Amniotic epithelial cell (primary cell): Measurements from ENCODE around the gene DAB2IP.

Experiments
- DNase-seq: peaks from one replicate; pipeline ENCODE4 v3.0.0-alpha.2; 2010; ENCODE audit warnings: low read depth

DAB2IP gene

DNA sequence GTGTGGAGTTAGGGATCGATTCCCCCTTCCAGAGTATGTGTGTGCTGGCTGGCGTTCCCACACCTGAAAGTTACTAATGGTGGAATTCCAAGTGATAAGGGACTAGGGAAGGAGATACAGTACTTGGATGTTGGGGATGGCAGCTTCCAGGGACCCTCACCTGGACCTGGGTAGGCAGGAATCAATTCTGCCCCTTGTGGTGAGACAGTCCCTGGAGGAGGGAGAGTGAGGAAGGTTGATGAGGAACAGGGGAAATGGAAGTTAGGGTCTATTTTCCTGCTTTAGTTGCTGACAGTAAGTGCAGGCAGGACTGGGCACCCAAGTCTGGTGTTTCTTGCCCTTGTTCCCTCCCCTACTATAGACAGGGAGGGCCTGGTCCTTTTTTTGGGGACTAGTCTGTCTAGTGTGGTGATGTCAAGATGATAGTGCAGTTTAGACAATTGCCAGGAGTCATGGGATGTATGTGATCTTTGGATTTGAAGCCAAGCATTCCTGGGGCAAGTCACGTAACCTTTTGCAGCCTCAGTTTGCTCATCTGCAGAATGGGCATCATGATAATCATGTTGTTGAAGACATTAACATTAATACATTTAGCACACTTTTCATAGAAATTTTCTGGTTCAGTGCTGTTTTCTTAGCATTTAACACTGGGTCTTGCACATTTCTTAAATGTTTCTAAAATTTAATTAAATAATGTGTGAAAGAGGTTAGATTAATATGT is 51.7 kb downstream of the DAB2IP start:
- DNase-seq: no peak

DNA sequence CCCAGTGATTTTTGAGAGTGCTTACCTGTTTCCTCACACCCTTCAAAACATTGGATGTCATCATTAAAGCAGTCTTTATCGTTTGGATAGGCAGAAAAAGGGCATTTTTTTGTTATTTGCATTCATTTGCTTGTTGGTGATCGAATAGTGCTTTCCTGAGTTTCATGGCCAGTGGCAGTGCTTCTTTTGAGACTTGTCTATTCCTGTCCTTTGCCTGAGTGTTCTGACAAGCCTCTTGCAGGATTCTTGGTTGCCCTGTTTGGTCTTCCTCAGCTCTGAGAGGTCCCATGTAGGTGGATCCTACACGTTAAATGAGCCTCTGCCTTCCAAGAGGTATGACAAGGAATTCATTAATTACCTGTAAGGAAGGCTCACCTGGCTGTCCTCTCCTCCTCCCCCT is 52.8 kb downstream of the DAB2IP start:
- no peak for DNase-seq

DNA sequence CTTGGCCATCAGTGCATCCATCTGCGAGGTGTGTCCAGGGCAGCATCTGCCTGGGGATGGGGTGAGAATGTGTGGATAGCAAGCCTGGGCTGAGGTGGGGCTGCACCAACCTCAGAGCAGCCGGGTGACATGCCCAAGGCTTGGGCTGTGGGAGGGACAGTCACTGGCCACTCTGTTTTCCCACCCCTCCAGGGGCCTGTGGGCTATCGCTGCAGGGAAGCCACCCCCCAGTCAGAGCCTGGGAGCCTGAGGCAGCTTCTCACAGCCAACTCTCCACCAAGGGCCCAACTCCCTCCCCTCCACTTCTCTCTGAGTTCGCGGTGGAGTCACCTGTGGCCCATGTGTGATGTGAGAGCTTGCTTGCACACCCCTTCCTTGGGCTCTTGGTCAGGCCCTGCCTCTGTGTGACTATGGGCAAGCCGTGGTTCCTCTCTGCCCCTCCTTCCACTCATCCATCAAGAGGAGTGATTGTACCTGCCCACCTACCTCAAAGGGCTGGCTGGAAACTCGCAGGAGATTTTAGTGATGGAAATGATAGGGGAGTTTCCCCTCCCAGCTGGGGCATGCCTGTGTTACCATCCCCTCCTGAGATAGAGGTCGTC is 54.8 kb downstream of the DAB2IP start:
- no peak for DNase-seq

DNA sequence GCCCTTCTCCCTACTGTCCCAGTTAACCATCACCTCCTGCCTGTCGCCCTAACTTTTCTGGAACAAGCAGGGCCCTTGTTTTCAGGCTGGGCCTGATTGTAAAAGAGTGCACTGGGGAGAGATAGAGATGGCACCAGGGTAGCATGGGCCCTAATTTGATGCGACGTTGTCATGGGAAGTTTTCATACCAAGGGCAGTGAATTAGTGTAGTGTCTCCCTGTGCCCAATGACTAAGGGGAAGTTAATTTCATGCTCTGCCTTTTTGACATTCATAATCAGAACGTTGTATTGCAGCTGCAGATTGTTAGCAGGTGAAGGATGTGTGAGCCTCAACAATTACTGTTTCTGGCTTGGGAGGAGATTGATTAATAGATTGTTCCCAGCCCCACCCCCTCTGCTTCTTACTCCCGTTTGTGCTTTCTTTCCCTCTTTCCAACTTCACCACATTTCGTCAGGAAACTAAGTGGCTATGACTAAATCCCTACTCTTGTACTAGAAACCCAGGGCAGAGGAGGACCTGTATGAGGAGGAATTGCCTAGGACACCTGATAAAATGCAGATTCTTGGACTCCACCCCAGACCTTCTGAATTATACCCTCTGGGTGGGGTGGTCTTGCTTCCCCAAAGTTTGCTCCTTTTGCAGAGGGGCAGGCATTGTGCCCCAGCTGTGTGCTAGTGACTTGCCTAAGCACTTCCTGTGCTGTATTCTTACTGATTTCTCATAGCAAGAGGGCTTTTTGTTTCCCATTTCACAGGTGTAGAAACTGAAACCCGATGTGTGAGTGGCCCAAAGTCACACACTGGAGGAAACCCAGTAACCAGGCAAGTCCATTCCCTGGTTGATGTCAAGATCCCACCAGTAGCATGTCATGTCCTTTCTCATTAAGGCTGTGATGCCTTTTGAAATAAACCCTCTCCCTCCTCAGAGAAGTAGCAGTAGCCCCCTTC is 56.3 kb downstream of the DAB2IP start:
- DNase-seq: no peak

DNA sequence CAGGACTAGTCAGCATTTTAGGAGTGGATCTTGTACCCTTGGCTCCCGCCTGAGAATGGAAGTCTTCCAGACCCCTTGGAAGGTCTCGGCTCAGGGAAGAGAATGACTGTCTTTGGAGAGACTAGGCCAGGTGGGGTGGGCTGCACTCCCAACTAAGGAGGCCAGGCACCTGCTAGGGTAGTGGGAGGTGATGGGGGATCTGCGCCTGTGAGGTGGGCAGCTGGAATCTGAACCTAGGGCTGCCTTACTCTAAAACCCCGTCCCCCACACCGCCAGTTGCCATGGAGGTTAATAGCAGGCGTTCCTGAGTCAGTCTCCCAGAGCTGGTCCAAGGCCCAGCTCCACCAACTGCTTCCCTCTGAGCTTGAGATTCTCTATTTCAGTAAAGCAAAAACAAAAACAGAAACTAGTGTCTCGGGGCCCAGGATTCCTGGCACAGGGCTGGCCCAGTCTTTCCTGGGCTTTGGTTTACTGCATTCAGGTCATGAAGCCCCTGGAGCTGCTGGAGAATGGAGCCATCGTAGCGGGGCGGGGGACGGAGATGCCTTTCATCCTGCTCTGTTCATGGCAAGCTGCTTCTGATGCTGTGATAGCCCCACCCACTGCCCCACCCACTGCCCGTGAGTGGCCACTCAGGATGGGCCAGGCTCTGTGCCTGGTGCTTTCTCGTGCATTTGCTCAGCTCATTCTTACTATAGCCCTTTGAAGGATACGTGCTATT is 57.5 kb downstream of the DAB2IP start:
- DNase-seq: no peak

DNA sequence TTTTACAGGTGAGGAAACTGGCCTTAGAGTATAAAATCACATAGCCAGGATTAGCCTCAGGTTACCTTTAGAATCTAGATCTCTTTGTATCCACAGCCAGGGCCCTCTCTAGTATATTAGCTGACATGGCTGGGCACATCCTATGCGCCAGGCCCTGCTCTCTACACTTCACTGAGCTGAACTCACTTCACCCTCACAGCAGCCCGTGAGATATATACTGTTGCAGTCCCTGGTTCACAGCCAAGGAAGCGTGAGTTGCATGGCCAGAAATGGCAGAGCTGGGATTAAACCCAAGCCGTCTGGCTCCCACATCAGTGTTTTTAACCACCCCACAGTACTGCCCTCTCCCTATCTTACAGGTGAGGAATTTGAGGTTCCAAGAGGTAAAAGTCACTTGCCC is 58.4 kb downstream of the DAB2IP start:
- no peak for DNase-seq

DNA sequence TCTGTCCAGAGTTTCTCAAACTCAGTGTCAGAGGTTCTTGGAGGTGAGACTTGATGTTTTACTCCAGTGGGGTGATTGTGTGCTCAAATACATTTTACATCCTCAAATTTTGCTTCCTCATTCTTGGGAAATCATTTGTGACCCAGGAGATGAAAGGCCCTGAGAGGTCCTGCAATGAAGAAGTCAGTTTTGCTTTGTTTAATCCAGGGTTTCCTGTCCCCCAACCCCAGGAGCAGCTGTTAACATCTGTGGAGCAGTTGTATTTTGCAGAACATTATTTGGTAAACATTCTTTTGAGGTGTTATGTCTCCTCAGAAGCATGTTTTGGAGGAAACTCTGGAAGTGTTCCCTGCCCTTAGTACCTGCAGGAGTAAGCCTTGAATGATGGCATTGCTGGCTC is 59.8 kb downstream of the DAB2IP start:
- no peak for DNase-seq

DNA sequence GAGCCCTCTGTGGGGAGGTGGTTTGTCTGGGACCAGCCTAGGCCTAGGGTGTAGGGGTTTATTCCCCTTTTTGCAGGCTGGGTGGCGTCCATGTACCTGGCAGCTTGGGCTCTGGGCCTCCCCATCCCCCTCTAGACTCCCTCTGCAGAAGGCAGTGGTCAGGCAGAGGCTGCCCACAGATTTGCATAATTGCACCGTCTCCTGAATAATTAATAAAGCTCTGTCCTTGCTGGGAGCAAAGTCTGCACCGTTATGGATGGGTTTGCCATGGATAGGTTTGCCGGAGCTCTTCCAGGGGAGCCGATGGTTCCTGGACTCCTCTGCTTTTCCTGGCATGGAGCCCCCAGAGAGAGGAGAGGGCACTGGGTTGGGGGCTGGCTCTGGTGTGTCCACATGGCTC is 60.4 kb downstream of the DAB2IP start:
- no peak for DNase-seq

DNA sequence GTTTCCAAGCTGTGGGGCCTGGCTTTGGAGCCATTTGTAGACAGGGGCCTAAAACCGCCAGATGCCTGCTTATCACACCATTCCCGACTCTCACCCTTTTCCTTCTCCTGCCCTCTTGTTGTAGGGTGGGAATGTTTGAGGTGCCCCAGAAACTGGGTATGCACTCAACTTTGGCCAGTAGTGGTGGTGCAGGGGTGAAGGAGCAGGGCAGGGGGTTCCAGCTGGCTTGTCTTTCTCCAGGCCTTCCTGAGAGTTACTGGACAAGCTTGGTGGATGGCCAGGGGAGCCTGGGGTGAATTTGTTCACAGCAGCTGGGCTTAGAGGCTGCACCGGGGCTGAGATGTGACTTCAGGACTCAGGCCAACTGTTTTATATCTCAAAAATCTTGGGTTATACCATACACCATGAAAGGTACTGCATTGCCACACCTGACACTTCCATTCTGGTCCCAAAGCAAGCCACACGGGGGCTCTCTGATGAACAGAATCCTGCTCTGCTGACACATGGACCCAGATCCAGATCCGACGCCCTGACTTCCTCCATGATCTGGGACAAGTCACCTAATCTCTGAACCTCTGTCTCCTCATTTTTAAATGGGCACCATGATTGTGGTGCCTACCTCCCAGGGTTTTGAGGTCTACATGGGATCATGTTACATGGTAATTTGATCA is 62.1 kb downstream of the DAB2IP start:
- no peak for DNase-seq

DNA sequence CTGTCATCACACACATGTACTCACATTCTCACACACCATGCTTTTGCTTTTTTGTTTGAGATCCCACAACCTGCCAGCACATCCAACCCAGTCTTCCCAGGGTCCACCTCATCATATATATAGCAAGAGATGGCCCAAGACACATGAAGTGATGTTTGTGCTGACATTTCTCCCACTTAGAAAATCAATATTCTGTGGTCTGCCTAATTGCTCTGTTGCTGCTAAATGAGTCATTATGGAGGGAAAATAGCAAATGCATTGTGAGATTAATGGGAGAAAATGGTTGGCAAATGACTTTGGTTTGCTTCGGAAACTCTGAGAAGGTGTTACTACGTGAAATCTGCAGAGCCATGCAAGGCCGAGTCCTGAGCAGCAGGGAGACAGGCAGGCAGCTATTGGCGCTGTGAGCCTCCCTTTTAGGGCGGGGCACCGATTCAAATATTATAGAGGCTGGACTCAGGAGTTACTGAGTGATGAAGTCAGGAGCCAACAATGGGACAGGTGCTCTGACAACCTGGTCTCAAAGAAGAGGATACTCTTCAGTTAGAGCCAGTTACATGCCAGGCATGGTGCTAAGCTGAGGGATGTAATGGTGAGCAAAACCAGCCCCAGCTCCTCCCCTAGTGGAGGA is 62.8 kb downstream of the DAB2IP start:
- no peak for DNase-seq

DNA sequence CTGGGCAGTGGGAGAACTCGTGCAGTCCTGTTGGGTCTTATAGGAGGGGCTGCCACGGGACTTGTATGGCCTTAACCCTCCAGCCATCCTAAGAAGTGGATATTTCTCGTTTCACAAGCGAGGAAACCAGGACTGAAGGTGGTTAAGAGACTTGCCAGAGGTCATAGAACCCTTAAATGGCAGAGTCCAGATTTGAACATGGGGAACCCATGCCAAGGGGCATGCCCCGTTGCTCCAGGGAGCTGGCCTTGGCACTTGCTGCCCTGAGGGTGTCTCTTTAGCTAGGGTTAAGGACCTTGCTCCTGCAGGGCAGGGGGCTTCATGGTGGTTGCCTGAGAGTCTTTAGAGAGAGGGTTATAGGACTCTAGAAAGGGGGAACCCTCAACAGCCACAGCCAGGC is 63.4 kb downstream of the DAB2IP start:
- DNase-seq: no peak

DNA sequence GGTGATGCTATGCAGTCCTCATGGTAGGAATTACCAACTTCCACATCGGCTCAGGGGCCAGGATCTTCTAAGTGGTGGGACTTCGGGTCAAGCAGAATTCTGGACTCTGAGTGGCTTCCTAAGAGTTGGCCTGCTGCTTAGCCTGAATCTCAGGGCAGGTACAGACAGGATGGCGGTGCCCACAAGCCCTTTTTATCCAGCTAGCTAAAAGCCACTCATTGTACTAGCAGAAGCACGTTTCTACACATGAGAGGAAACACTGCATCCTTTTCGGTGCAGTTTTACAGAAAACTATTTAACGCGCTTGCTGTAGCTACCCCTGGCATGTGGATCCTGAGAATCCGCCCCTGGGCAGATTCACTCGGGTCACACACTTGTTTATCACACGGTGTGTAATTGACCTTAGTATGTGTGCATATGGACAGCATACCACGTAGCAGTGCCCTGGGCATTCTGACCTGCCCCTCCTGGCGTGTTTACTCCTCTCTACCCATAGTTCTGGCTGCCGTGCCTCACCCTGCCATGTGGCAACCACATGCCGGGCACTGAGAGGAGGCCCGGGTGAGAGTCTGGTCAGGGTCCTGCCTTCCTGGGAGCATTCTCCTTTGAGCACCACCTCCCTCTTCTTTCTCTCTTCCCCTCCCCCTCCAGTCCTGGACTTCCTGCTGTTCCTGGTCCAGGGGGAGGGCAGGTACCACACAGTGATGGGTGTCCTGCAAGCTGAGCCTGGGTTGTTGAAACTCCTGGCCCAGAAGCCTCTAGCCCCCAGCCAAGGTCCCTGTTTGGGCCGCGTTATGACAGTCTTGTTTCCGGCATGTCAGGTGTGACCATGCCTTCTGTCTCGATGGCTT is 65.9 kb downstream of the DAB2IP start:
- no peak for DNase-seq

DNA sequence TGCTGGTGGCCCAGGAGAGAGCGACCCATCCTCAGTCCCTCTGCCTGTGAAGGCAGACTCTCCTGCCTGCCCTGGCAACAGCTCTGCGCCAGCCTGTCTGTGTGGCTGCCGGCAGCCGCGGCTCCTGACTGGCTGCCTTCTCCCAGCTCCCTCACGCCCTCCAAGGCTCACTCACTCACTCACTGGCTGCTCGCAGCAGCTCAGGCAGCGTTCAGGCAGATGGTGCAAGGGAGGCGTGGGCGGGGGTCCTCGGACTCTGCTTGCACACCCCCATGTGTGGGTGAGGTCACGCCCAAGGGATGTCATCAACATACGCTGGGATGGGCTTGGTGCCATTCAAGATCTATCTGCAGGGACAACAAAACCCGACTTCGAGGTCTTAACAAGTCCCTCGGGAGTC is 66.7 kb downstream of the DAB2IP start:
- DNase-seq: peak; percentile 70

DNA sequence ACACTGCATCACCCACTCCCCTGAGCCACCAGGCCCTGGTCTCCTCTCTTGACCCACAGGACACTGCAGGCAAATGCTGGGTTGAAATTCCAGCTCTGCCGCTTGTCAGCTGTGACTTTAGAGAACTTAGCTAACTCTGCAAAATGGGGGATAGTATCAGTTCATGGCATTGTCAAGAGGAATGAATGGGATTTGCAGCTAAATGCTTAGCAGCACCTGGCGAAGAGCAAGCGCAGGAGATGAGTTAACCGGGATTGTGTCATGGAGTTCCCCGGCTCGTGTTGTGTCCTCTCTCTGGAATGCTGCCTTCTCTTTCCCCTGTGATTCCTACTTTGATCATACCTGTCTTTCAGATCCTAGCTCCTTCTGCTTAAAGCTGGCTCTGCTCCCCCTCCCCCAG is 67.1 kb downstream of the DAB2IP start:
- DNase-seq: no peak

DNA sequence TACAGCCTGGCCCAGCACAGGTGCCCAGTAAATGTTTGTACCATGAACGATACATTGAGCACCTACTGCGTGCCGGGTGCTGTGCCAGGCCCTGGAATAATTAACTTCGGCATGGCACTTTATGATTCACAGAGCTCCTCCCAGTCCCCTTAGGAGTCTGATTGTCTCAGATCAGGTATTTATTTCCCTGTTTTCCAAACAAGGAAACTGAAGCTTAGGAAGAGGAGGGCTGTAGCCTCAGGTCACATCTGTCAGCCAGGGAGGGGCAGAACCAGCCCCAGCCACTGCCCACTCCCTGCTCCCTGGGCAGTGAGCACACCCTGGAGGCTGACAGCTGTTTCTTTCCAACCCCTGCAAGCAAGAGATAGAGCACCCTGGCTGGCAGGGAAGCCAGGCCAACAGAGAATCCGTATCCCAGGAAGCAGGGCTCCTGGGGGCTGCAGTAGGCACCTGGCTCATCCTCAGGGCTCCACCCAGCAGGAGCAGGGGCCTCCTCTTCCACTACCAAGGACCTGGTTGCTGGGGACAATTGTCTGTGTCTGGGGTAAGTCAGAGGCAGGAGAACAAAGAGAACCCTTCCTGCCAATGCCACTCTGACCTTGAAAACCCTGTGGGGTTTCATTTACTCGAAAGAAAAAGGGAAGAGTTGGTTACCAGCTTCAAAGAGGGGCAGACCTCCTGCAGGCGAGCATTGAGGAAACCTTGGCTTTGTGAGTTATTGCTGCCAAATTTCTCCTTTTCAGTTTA is 69.0 kb downstream of the DAB2IP start:
- DNase-seq: no peak

DNA sequence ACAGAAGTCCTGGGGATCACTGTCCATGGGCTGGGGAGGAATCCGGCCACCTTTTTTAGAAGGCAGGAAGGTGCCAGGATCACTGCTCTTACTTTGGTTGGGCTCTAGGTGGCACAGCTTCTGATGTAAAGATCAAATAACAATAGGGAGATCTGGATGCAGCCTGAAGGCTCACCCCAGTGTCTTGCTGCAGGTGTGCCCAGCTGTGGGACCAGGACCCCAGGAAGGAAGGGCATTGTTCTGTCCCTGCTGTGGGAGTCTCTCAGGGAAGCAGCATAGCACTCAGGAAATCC is 69.6 kb downstream of the DAB2IP start:
- no peak for DNase-seq

DNA sequence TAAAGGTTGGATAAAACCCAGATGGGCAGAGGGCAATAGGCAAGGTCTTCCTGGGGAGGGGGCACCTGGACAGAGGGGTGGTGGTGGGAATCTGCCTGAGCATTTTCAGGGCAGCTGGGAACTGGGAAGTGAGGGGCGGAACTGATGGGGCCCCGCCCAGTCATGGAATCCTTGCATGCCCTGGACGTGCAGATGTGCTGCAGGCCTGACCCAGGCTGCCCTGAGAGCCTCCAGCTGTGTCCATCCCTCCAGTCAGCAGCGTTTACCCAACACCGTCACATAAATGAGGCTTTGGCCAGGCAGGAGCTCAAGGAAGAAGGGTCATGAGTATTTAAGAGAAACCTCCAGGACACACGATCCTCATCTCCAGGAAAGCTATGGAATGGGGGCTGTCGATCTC is 70.3 kb downstream of the DAB2IP start:
- no peak for DNase-seq

DNA sequence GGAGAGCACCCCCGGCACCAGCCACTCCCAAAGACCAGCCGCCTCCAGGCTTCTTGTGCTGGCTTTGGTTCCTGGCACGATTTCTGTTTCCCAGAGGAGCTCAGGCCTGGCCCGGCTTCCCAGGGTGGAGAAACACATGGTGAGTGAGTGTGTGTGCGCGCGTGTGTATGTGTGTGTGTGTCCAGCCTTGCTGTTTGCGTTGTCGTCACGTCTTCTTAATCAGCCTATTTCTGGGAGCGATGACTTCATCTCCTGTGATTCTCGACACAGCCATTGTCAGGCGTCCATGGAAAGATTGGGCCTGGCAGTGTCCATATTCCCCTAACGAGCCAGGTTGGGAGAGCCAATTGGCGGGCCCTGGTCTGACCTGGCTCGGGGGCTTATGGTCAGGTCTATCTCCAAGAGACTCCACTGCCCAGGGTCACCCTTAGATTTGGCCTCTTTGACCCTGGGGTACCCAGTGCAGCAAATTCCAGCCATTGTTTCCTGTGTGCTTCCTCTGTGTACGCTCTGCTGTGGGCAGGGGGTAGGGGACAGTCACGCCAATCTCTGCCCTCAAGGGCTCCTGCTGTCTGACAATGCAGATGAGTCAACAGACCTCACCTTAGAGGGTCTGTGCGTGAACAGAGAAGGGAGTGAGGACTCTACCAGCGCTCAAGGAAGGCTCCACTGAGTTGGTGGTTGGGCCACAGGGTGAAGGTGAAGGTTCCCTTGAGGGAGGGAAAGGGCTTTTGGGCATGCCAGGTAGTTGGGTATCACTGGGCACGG is 73.8 kb downstream of the DAB2IP start:
- DNase-seq: peak; percentile 88
